ENCODE measurements around the gene TMUB2.

Gene TMUB2

GRCh38 chr17:44199553-44200477, 13.0 kb downstream of the TMUB2 start, which contains the start of gene ATXN7L3:
ATXN7L3 (minus strand) TSS chr17:44199884; CDS start chr17:44198070, 1,814 bp downstream.
- peak; percentile 95 for DNase-seq (ENCODE audit: low read depth, low spot score)
- peak within 1 kb of the TSS; percentile 83 for H3K4me3 ChIP-seq (ENCODE audit: low read length)

- H3K4me3 ChIP-seq (ENCODE audit: low read length): peak overlapping the region; percentile 83
These were observed 13.8 kb downstream of the TMUB2 start for GRCh38 chr17:44200478-44201155.

GRCh38 chr17:44202756-44203155, 16.0 kb downstream of the TMUB2 start:
- no peak for DNase-seq (ENCODE audit: low read depth, low spot score)
- H3K4me3 ChIP-seq (ENCODE audit: low read length): no peak overlapping the region

More at GRCh38 chr17:44200478-44201155, 13.8 kb downstream of the TMUB2 start:
- no peak for DNase-seq (ENCODE audit: low read depth, low spot score)

- peak; percentile 88 for DNase-seq (ENCODE audit: low read depth, low spot score)
- no peak overlapping the region for H3K4me3 ChIP-seq (ENCODE audit: low read length)
These were observed 17.1 kb downstream of the TMUB2 start for GRCh38 chr17:44203731-44204440.

GRCh38 chr17:44204441-44204882, 17.7 kb downstream of the TMUB2 start:
- no peak for DNase-seq (ENCODE audit: low read depth, low spot score)

GRCh38 chr17:44205962-44206824, 19.4 kb downstream of the TMUB2 start:
- no peak overlapping the region for H3K4me3 ChIP-seq (ENCODE audit: low read length)
- no peak for DNase-seq (ENCODE audit: low read depth, low spot score)

More at GRCh38 chr17:44204441-44204882, 17.7 kb downstream of the TMUB2 start:
- no peak overlapping the region for H3K4me3 ChIP-seq (ENCODE audit: low read length)

- no peak overlapping the region for H3K4me3 ChIP-seq (ENCODE audit: low read length)
- no peak for DNase-seq (ENCODE audit: low read depth, low spot score)
These were observed 20.0 kb downstream of the TMUB2 start for GRCh38 chr17:44206825-44207155.

- H3K4me3 ChIP-seq (ENCODE audit: low read length): no peak overlapping the region
- DNase-seq (ENCODE audit: low read depth, low spot score): no peak
These were observed 20.5 kb downstream of the TMUB2 start for GRCh38 chr17:44207319-44207718.

GRCh38 chr17:44207743-44208142, 21.0 kb downstream of the TMUB2 start:
- DNase-seq (ENCODE audit: low read depth, low spot score): no peak
- H3K4me3 ChIP-seq (ENCODE audit: low read length): no peak overlapping the region

GRCh38 chr17:44209786-44210341, 23.1 kb downstream of the TMUB2 start:
- no peak overlapping the region for H3K4me3 ChIP-seq (ENCODE audit: low read length)

GRCh38 chr17:44210342-44211192, 23.8 kb downstream of the TMUB2 start:
- DNase-seq (ENCODE audit: low read depth, low spot score): peak; percentile 83
- no peak overlapping the region for H3K4me3 ChIP-seq (ENCODE audit: low read length)

More at GRCh38 chr17:44209786-44210341, 23.1 kb downstream of the TMUB2 start:
- no peak for DNase-seq (ENCODE audit: low read depth, low spot score)

GRCh38 chr17:44211281-44212265, 24.8 kb downstream of the TMUB2 start:
- H3K4me3 ChIP-seq (ENCODE audit: low read length): no peak overlapping the region
- no peak for DNase-seq (ENCODE audit: low read depth, low spot score)

GRCh38 chr17:44212507-44213402, 26.0 kb downstream of the TMUB2 start:
- DNase-seq (ENCODE audit: low read depth, low spot score): no peak
- no peak overlapping the region for H3K4me3 ChIP-seq (ENCODE audit: low read length)

- H3K4me3 ChIP-seq (ENCODE audit: low read length): no peak overlapping the region
- DNase-seq (ENCODE audit: low read depth, low spot score): no peak
These were observed 26.8 kb downstream of the TMUB2 start for GRCh38 chr17:44213403-44214229.

- no peak overlapping the region for H3K4me3 ChIP-seq (ENCODE audit: low read length)
- DNase-seq (ENCODE audit: low read depth, low spot score): no peak
These were observed 27.4 kb downstream of the TMUB2 start for GRCh38 chr17:44214230-44214494.
